GM04504 (cell line): ENCODE measurements around the gene HPSE2.
"Not testable (repeated sequence)": the region's sequence is repeated elsewhere in the genome, so short reads cannot be mapped to it uniquely, and the experiment has no call there.

Experiments used
- DNase-seq: peaks from one replicate; pipeline ENCODE4 v3.0.0-alpha.2; 2012; ENCODE audit warnings: low read depth

The HPSE2 gene

DNA sequence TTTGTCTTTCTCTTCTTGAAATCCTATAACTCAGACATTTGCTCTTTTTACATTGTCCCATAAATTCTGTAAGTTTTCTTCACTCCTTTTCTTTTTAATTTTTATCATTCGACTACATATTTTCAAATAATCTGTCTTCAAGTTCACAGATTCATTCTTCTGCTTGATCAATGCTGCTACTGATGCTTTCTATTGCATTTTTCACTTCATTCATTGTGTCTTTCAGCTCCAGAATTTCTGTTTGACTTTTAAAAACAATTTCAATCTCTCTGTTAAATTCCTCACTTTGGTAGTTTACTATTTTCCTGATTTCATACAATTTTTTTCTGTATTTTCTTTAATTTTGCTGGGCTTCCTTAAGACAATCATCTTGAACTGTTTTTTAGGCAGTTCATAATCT, 230.4 kb downstream of the HPSE2 start:
- no peak for DNase-seq

DNA sequence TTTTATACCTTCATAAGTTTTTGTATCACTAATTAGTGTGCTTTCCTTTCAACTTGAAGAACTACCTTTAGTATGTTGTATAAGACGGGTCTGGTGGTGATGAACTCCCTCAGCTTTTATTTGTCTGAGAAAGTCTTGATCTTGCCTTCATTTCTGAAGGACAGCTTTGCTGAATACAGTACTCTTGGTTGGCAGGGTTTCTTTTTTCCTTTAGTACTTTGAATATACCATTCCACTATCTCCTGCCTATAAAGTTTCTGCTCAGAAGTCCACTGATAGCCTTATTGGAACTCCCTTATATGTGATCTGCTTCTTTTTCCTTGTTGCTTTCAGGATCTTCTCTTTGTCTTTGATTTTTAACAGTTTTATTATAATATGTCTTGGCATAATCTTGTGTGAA, 230.9 kb downstream of the HPSE2 start:
- DNase-seq: no peak

DNA sequence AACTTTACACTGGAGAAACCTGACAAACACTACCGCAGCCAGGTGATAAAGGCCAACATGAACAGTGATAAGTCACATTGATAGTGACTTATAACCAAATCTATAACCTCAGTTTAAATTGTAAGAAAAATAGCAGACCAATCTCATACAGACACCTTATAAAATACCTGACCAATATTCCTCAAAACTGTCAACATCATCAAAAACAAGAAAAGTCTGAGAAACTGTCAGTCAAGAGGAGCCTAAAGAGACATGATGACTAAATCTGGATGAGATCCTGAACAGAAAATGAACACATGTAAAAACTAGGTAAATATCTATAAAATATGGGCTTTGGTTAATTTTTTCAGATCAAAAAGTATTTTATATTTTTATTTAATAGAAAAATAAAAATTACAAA, 233.3 kb downstream of the HPSE2 start:
- DNase-seq: no peak

DNA sequence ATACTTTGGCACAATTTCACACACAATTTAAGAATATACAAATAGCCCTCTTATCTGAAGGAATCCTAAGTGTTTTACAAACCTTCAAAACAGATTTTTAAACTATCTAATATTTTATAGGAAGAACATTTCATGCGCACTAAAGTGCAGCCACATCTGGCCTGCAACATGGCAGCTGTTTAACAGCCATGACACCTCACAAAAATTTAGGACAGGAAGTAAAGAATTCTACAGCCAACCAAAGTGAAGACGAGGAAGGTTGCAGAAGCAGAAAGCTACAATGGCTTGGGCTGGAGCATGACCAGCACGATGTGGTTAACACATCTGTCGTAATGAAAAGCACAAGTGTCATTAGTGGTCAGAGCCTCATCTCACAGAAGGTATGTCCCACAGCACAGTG, 238.1 kb downstream of the HPSE2 start:
- no peak for DNase-seq

DNA sequence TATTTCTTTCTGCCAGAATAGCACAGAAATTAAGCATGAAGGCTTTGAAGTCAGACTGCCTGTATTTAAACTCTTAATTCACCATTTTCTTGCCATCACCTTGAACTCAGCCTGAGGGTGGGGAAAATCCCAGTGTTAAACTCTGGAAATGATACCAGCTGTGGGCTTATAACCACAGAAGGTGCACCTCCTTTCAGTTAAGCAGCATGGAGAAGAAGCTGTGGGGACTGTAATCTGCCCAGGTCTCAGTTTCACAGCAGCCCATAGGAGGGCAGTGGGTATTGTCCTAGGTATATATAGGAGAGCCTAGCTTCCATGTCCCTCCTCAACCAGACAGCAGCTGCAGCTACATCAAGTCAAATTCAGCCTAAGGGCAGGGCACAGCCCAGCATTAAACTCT, 241.6 kb downstream of the HPSE2 start:
- DNase-seq: no peak

DNA sequence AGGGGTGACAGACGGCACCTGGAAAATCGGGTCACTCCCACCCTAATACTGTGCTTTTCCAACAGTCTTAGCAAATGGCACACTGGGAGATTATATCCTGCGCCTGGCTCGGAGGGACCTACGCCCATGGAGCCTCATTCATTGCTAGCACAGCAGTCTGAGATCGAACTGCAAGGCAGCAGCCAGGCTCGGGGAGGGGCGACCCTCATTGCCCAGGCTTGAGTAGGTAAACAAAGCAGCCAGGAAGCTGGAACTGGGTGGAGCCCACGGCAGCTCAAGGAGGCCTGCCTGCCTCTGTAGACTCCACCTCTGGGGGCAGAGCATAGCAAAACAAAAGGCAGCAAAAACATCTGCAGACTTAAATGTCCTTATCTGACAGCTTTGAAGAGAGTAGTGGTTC, 251.9 kb downstream of the HPSE2 start:
- DNase-seq: not testable (repeated sequence)

DNA sequence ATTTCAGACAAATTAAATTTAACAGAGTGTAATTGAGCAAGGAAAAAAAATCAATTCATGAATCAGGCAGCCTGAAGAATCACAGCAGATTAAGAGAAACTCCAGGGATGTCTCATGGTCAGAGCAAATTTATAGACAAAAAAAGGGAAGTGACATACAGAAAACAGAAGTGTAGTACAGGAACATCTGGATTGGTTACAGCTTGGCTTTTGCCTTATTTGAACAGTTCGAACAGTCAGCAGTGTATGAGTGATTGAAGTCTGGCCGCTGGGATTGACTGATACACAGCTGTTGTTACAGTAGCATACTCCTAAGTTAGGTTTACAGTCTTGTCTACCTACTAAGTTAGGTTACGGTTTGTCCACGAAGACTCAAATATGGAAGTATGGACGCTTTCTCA, 255.3 kb downstream of the HPSE2 start:
- DNase-seq: no peak

DNA sequence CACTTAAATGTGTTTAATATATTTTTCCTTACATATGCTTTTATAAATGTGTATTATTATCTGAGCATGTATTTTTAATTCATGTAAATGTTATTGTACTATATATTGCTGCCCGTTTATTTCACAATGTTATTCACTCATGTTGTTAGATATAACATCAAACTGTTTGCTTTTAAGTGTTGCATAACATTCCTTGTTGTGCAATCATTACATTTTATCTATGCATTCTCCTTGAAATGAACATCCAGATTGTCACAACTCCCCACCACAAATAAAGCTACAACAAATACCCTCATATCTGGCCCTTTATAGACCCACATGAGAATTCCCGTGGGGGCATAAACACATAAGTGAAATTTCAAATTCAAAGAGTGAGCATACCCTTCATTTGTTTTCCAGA, 264.2 kb downstream of the HPSE2 start:
- DNase-seq: no peak

DNA sequence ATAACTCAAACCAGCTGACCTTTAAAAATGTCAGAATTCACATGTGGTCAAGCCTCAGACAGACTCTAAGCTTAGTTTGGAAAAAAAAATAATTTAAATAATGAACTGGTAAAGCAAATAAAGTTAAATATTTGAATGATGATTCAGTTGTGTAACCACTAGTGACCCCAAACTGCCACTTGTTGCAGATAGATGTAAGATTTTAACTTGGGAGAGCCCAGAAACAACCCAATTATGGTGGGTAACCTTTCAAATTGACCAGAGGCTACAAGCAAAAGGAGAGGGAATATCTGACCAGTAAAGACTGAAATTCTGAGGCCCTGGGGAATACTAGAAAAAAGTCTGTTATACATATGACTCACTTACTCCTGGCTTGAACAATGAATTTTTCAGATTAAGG, 268.1 kb downstream of the HPSE2 start:
- no peak for DNase-seq

DNA sequence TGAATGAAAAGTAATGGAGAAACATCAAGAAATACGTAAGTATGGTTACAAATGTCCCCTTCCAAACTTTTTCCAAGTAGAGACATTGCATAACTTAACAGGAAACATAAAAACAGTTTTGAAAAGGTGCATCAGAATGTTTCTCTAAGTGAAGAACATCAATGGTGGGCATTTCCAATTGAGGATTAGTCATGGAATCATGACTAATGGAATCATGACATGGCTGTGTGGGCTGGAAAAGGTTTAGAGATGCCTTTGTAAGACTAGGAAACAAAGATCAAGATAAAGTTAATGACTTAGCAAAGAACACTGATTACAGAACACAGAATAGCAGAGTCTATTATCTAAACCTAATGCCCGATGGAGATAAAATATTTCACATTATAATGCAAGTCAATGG, 272.0 kb downstream of the HPSE2 start:
- no peak for DNase-seq

DNA sequence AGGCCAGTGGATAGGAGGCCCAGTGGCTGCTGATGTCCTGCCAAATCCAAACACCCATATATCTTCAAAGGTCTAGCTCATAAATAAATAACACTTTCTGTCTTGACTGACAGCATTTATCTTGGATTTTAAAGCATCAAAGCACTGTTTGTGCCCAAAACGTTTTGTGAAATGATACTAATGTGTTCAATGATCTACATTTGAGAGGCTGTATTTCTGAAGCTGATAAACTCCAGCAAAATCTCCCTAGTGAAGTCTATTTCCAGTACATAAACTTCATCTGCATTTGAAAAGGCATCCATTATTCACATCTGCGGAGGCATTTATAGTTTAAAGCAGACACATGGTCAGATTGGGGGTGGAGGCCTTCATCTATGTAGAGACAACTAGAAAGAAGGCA, 276.3 kb downstream of the HPSE2 start:
- DNase-seq: no peak

DNA sequence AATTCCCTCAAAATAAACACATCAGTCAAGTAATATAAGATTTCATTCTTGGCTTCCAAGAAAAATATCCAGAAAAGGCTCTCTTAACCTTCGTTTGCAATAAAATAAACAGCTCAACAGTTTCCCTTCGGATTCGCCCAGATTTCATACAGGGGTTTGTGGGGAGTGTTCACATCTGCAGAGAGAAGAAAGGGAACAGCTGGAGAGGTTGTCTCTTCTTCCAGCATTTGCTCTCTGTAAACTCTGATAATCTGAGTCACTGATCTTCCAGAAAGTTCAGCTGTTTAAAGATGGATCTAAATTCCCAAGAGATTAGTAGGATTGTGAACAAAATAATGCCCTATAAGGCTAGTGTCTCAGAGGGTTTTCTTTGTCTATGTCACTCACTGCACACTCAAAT, 277.9 kb downstream of the HPSE2 start:
- DNase-seq: no peak

DNA sequence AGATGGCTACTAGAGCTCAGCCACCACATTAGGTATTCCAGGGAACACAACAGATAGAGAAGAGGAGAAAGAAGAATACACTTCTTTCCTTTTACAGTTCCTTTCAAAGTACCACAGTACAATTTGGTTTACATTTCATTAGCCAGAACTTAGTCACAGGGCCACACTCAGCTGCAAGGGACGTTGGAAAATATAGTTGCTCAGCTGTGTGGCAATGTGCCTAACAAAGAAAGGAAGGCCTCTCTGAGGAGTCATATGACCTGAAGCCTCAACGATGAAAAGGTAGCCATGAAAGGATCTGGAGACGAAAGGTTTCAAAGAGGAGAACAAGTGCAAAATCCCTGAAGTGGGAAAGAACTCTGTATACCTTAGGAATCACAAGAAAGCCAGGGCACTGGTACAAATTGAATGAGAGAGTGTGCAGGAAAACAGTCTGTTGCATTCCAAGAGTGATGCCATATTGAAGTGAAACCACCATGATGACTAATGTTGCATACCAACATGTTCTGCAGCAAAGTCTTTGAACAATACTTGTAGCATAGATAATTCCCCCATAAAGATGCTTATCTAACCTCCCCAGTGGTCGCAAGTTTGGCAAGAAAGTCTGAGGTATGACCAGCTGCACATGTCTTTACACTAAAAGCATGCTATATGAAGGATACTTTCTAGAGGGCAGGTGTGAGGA, 278.9 kb downstream of the HPSE2 start:
- no peak for DNase-seq

DNA sequence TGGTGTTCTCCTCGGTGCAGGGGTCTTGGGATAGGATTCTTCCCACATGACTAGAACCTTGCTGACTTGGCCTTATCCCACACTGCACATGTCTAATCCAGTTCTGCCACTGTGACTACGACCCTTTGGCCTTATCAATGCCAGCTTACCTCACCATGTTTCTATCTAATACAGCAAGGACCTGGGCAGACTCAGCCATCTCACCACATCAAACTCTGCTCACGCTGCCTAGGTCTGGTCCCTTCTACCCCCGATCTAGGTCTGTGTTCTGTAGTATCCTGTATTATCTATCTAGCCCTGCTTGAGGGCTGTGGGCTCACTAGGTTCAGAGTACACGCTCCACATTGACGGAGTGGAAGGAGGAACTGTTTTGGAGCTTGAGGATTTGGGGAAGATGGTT, 282.4 kb downstream of the HPSE2 start:
- DNase-seq: no peak

DNA sequence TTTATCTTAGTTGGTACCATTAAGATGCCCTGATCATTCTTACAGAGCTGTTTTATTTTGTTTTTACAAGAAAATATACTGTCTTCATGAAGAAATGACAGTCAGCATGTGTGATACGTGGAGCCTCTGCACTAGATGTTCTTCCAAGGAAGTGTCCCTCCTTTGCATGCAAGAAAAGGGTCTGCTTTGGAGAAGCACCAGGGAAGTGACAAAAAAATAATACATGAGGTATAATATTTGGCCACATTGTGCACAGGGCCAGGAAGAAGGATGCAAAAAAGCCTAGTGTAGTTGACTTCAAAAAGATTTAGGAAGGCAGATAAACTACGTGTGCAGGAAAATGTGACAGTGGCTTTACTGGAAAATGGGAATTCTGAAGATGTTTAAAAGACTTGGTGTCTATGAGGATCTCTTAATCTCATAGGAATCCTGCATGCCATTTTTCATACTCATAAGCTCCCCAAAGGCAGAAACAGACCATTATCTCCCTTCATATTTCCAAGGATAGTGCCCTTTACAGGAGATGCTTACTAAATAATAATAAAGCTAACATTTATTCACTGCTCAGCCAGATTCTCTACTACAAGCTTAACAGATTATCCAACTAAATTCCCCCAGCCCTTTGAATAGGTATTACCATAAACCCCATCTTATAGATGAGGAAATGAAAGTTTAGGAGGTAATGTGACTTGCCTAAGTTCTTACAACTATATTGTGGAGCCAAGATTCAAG, 284.2 kb downstream of the HPSE2 start:
- DNase-seq: no peak

DNA sequence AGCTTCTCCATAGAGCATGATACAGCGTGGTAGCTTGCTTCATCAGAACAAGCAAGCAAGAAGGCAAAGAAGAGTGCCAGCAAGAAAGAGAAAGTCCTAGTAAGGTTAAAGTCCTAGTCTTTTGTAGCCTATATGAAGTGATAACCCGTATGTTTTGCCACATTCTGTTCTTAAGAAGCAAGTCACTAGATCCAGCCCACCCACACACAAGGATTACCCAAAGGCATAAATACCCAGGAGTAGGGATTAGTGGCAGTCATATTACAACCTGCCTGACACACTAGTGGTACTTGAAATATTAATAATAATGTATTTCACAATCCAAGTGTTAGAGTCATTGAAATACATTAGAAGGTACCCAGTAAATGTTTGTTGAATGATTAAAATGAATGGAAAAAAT, 285.5 kb downstream of the HPSE2 start:
- DNase-seq: no peak

DNA sequence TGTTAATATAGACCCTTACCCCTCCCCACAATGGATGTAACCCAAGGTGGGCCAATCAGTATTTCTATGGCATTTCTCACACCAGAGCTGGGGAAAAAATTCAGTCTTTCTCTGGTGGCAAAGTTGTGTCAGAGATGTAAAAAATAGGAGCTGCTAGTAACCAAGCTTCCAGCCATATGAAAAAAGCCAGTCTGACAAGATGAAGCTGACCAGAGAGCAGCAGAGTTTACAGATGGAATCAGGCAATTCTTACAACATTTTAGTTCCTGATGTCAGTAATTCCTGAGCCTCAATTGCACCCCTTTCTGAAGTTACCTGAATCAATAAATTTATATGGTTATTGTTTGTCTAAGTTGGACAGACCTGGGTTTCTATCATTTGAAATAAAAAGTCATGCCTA, 286.3 kb downstream of the HPSE2 start:
- DNase-seq: no peak

DNA sequence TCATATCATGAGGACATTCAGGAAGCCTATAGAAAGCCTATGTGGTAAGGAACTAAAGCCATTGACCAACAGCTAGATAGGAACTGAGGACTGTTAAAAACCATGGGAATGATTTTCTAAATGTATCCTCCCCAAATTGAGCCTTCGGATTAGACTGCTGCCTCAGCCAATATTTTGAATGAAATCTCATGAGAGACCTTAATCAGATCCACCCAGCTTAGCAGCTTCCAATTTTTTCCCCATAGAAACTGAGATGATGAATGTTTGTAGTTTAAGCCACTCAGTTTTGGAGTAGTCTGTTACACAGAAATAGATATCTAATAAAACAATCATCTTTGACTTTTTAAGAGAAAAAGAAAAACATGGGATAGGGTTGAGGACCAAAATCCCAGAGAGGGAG, 292.0 kb downstream of the HPSE2 start:
- DNase-seq: no peak

DNA sequence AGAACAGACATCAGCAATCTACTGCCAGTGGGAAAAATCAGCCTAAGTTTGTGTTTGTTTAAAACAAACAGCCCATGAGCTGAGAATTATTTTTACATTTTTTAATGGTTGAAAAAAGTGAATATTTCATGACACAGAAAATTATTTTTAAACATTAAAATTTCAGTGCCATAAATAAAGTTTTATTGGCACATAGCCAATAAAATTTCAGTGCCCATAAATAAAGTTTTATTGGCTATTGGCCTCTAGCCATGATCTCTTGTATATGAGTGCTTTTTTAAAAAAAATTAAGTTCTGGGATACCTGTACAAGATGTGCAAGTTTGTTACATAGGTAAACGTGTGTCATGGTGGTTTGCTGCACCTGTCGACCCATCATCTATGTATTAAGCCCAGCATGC, 305.9 kb downstream of the HPSE2 start:
- DNase-seq: no peak

DNA sequence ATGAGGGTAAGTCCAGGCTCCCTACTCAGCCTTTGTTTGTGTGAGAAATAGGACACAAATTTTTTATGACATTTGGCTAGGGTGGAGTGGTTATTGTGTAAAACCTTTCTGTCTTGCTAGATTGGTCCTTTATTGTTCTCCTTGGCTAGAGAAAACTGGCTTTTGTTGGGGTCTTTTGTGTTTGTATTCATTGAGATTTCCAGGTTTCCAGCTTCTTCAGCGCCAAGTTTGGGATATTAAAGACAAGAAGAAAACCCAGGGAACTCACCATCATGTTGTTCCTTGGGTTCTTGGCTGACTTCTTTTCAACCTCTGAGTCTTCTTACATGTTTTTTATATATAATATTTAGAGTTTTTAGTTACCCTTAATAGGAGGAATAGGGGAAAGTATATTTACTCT, 310.0 kb downstream of the HPSE2 start:
- DNase-seq: no peak

DNA sequence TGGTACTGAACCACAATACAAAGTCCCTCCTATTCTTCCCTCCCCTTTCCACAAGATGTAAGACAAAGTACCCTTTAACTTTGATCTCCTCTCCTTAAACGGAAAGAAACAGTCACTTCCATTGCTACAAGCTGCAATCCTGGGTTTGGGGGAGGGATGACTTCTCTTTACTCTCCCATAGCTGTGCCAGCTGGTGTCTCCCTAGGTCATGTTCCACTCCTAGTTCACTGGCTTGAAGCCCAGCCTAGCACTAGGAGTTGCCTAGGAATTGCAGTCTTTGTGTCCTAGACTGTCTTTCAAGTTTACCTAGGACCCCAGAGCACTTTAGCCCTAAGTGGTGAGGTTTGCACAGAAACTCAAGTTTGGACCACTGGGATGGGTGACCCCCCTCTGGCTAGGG, 311.1 kb downstream of the HPSE2 start:
- no peak for DNase-seq

DNA sequence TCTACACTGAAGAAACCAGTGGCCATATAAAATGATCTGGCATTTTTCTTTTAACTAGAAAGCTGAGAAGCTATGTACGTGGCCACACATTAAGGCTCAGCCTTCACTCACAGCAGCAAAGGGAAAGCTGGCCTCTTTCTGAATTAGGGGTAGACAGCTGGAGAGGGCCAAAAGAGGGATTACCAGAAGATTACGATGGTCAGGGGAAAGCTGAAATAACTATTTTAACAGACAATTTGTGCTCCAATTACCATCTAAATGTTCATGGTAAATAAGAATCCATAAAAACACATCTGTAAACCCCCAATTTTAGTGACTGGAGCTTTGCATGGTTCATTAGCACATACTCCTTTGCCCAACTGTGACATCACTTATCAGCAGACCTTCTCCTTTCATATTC, 314.3 kb downstream of the HPSE2 start:
- no peak for DNase-seq

DNA sequence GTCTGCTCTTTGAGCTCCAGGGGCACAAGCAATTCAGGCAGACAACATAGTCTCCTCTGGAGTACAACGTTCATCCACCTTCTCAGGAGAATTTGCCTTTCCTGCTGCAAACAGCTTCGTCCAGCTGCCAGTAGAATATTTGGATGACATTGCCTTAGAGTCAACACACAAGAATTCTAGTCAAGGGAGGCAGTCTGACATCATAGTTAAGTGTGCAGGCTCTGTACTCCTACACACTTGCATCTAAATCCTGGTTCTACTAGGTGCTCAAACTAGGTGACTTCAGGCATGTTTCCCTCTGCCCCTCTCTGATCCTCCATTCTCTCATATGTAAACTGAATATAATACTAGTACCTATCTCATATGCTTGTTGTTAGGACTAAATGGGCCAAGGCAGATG, 314.8 kb downstream of the HPSE2 start:
- DNase-seq: no peak

DNA sequence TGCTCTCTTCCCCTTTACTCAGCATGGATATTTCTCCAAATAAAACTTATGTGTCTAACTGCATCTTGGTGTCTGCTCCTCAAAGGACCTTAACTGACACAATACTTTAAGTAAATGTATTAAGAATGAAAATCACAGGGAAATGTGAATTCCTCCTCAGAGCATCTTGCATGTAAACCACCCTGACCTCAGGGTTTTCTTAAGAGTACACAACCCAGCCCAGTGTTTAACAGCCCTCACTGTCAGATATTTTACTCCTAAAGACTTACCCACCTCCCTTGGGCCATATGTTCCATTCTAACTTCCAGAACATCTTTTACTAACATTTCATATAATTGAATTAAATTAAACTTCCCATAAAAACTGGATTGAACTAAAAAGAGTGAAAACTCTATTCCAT, 315.3 kb downstream of the HPSE2 start:
- DNase-seq: no peak
